ENCODE measurements around the gene RABGAP1.

Gene RABGAP1

GRCh38 chr9:123011380-123011779 lies 70.6 kb downstream of the RABGAP1 start:
- no peak for DNase-seq

DNA sequence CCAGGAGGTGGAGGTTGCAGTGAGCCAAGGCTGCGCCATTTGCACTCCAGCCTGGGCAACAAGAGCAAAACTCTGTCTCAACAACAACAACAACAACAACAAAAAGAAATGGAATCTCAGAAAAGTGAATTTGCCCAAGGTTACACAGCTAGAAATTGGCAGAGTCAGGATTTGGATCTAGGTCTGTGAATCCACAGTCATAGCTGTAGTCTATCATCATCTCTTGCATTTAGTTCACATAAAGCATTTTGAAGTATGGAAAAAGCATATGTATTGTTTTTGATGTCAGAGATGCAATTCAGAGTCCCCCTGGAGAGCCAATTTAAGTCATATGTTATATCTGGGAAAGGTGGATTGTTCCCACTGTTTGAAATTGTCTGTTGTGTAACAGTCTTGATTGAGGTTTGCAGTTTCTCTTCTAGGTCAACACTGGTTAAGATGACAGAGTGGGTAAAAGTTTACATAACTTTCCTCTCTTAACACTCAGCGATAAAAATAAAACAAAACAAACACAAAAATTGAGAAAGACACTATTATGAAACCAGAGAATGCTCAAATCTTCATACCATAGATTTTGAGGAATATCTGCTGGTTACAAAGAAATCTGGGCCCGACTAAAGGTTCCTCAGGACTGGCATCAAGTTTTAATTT lies 71.2 kb downstream of the RABGAP1 start:
- DNase-seq: no peak

DNA sequence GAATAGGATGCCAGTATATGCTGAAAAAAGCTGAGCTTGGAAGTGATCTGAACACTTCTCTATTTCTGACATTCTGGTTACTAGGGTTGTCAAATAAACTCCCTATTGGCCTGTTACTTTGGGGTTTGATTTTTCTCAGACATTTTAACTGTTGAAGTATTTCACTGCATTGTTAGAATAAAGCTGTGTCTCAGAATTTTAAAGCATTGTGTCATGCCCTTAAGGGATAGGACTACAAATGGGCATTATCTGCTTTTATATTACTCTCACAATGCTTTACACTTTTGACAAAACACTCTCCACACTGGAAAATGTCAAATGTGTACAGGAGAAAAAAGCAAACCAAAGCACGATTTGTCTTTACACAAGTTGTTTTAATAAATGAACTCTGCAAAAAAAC lies 75.8 kb downstream of the RABGAP1 start:
- DNase-seq: no peak

DNA sequence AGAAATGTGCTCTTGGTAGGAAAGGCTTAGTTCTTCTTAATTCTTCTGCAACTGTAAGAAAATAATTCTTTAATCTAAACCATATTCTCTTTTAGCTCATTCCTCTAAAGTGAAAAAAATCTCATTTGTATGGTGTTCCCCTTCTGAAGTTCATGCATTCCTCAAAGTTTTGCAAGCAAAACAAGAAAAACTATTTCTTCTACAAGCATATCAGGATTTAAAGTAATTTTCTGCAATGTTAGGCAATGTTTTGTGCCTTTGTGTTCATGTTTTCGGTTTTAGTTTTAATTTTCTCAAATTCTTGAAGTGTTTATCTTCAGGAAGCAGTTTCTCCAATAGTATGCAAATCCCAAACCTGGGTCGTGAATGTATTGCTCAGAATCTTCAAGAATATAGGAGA lies 80.0 kb downstream of the RABGAP1 start:
- no peak for DNase-seq

- no peak for DNase-seq
These were observed 85.6 kb downstream of the RABGAP1 start for GRCh38 chr9:123026425-123026824.

DNA sequence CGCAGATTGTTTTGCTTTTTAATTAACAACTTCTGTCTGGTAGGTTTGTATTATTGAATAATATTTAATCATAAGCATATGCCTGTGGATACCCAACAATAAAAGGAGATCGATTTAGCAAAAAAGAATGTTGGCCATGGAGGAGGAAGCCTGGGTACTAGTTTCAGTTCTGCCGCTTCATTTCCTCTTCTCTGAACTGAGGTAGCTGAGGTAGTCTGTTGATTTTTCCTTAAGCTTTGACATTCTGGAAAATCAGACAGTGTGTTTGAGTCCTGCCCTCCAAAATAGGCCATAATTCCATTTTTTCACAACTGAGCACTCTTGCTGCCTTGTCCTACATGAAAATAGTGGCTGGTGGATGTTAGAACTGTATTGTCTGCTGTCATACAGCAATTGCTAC lies 86.7 kb downstream of the RABGAP1 start:
- no peak for DNase-seq

GRCh38 chr9:123028136-123028535 lies 87.3 kb downstream of the RABGAP1 start:
- DNase-seq: no peak

- no peak for DNase-seq
These were observed 88.2 kb downstream of the RABGAP1 start for GRCh38 chr9:123028973-123029372.

GRCh38 chr9:123031963-123032362 lies 91.1 kb downstream of the RABGAP1 start:
- no peak for DNase-seq

DNA sequence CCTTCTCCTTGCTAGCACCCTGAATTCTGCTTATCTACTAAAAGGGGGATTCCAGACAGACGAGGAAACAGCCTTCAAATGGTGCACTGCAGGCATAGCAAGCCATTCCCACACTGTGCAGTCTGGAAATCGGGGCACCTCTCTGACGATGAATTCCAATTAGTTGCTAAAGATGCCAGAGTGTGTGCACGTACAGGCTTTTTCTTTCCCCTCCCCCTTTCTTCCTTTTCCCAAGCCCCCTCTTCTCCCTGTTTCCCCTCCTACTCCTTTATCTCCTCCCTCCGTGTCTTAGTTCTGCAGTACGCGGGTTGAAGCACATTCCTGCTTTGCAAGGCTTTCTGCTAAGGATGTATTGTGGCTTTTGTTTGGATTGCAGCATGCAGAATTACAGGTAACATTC lies 92.5 kb downstream of the RABGAP1 start, which contains the start of gene GPR21:
Gene GPR21, plus strand, starts transcription at position 316 of the 400 bp plus-strand sequence. CDS start 900 bp downstream, outside the sequence.
- DNase-seq: no peak

DNA sequence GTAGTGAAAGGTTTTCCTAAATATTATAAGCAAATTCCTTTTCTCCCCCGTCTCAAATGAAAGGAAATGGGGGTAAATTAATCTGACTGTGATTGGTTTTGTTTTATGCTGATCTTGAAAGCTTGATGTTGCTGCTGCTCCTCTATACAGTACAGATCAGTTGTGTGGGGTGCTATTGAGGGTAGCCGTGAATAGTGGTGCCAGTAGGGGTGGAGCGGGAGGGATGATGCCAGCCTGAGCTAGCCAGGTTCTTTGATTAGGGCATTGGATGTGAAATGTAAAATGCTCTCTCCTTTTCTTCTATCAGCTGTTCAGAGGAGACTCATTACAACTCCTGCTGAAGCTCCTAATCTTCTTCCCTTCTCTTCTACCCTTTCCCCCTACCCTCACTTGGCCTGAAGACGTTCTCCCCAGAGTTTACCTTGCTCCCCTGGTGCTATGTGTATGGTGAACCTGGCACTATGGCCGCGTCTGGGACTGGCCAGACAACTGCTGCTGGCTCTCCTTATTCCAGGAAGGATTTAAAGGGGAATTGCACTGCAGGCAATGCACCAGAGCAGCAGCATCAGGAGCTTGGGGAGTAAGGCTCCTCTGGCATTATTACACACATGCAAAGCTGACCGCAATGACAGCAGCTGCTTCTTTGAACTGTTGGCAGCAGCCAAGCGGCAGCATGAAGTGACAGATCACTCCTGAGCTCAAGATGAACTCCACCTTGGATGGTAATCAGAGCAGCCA lies 93.2 kb downstream of the RABGAP1 start:
- peak; percentile 10 for DNase-seq

DNA sequence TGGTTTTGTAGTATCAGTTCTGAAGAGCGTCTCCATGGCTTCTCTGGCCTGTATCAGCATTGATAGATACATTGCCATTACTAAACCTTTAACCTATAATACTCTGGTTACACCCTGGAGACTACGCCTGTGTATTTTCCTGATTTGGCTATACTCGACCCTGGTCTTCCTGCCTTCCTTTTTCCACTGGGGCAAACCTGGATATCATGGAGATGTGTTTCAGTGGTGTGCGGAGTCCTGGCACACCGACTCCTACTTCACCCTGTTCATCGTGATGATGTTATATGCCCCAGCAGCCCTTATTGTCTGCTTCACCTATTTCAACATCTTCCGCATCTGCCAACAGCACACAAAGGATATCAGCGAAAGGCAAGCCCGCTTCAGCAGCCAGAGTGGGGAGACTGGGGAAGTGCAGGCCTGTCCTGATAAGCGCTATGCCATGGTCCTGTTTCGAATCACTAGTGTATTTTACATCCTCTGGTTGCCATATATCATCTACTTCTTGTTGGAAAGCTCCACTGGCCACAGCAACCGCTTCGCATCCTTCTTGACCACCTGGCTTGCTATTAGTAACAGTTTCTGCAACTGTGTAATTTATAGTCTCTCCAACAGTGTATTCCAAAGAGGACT lies 94.2 kb downstream of the RABGAP1 start:
- no peak for DNase-seq

GRCh38 chr9:123035791-123036190 lies 95.0 kb downstream of the RABGAP1 start:
- DNase-seq: no peak

GRCh38 chr9:123036893-123037545 lies 96.2 kb downstream of the RABGAP1 start:
- DNase-seq: no peak

DNA sequence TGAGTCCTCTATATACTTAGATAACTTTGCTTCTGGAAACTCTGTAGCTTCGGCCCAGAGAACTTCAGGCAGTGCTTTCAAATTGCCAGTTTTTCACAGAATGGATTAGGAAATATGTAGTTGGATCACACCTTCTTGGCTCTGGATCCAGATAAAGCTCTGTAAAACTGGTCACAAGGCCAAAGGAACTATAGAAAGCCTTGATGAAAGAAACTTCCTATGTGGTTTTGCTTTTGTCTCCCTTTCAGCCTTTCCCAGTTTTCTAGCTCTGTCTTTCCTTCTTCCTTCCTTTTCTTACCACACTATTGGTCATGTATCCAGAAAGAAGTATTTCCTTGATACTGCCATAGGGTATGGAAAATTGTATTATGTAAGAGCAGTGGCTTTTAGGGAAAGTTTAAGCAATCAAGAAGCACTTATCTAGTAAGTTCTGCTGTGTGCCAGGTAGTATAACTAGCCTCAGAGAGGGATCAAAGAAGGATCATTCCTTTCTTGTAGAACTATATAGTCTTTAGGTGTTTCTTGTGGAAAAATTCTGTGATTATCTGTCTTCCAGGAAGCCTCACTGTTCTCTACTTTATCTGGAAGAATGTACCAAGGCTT lies 98.9 kb downstream of the RABGAP1 start:
- DNase-seq: no peak

DNA sequence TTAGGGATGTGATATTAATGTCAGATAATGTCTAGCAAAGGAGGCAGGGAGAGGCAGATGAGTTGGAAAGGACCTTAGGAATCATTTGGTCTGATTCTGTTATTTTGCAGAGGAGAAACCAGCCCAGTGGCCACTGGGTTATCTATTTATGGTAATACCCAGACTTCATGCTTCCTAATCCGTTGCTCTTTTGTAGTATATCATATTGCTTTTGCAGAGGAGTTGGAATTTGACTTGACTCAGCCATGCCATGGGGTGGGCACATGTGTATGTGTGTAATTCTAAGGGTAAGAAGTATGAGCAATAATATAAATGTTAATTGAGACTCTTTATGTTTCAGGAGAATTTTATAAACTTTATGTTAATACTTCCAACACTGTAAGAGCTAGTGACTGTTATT lies 100.0 kb downstream of the RABGAP1 start:
- DNase-seq: no peak

GRCh38 chr9:123041489-123041888 lies 100.7 kb downstream of the RABGAP1 start:
- DNase-seq: no peak

- DNase-seq: no peak
These were observed 102.5 kb downstream of the RABGAP1 start for GRCh38 chr9:123043081-123043939.

DNA sequence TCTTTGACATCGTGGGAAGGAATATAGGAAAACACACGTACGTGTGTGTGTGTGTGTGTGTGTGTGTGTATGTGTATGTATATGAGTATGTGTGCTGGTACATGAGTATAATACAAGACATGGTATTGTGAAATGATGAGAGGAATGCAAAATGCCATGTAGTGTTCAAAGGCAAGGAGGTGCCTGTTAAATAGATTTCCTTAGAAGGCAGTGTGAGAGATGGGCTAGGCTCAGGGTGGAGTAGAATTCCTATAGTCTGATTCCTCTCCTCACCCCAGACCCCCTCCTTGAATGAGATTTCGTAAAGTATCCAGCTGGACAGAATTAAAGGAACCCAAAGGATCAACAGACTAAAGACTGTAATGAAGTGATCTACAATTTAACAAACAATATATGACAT lies 103.8 kb downstream of the RABGAP1 start:
- DNase-seq: no peak

DNA sequence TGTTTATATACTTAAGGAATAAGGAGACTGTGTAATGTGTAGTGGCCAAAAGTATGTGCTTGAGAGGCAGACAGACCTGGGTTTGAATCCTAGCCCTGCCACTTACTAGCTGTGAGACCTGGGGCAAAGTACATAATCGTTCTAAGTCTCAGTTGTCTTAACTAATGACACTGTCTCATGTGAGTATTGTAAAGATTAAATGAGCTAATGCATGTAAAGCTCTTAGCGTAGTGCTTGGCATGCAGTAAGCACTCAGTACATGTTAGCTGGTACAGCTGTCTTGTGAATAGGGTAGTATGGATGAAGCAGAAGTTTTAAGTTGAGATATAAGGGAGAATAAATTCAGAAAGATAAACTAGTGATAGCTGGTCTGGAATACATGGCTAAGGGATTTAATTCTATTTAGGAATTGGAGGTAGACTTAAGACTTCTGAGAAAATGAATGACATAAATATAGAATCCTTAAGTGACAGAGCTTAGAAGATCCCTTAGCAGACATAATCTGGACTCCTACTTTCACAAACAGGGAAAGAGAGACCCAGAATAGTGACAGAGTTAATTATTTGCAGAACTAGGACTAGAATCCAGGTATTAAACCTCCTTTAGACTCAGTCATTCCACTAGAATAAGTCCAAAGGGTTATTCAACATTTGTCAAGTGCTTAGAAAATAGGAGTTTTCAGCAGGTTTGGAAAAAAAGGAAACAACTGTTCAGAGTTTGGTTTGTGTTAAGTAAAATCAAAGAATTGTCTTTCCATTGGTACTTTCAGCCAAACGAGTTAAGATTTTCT lies 105.8 kb downstream of the RABGAP1 start:
- no peak for DNase-seq

- DNase-seq: no peak
These were observed 107.9 kb downstream of the RABGAP1 start for GRCh38 chr9:123048748-123049147.
